Measurements from ENCODE around the gene GPATCH2L. TPM values are rescaled to one million over a fixed set of nuclear protein-coding genes. Genes with fewer than 3 reads are reported as not detected.

GPATCH2L gene
- total RNA-seq, 1 experiment from 2014 or later: 46.3 TPM

GRCh38 chr14:76236172-76237130, 84.7 kb downstream of the GPATCH2L start:
- DNase-seq (ENCODE audit: low read depth in 1 of 2, low spot score in 2 of 2): no peak
- no peaks in the 10 kb centered on the region for H3K9me3 ChIP-seq (replicated peaks)
- no peak overlapping the region for H3K27ac ChIP-seq
- no peak overlapping the region for H3K4me3 ChIP-seq
- H3K36me3 ChIP-seq: no peaks in the 10 kb centered on the region
- H3K4me1 ChIP-seq (replicated peaks): no peaks in the 10 kb centered on the region
- H3K27me3 ChIP-seq (replicated peaks): no peaks in the 10 kb centered on the region

- Histone ChIP-seq H3K36me3 (no peaks in the 10 kb centered on the region), H3K4me1 (replicated peaks) (no peaks in the 10 kb centered on the region), H3K4me3 (no peak overlapping the region), H3K9me3 (replicated peaks) (no peaks in the 10 kb centered on the region), H3K27me3 (replicated peaks) (no peaks in the 10 kb centered on the region), H3K27ac (no peak overlapping the region)
- DNase-seq (ENCODE audit: low read depth in 1 of 2, low spot score in 2 of 2): no peak
Observed at GRCh38 chr14:76237349-76237990, 85.7 kb downstream of the GPATCH2L start.

DNA sequence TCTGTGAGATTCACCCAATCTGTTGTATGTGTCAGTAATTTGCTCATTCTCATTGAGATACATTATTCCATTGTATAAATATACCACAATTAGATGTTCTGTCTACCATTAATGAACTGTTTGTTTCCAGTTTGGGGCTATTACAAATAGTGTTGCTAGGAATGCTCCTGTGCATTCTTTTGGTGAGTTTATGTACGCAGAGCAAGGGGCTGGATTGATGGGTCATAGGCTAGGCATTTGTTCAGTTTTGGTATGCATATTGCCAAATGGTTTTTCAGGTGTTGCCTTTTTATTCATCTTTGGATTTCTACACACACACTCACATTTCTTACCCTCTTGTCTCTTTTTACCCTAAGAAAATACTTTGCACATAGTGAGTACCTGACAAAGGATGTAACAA, 93.4 kb downstream of the GPATCH2L start:
- Histone ChIP-seq H3K27ac (no peak overlapping the region), H3K9me3 (replicated peaks) (no peaks in the 10 kb centered on the region), H3K36me3 (no peaks in the 10 kb centered on the region), H3K4me3 (no peak overlapping the region), H3K4me1 (replicated peaks) (no peaks in the 10 kb centered on the region), H3K27me3 (replicated peaks) (no peaks in the 10 kb centered on the region)
- DNase-seq (ENCODE audit: low read depth in 1 of 2, low spot score in 2 of 2): no peak

- no peak for DNase-seq (ENCODE audit: low read depth in 1 of 2, low spot score in 2 of 2)
- H3K4me3 ChIP-seq: no peak overlapping the region
- H3K9me3 ChIP-seq (replicated peaks): no peaks in the 10 kb centered on the region
- no peak overlapping the region for H3K27ac ChIP-seq
- H3K36me3 ChIP-seq: no peaks in the 10 kb centered on the region
- H3K27me3 ChIP-seq (replicated peaks): no peaks in the 10 kb centered on the region
- no peaks in the 10 kb centered on the region for H3K4me1 ChIP-seq (replicated peaks)
Observed at GRCh38 chr14:76250302-76250701, 98.6 kb downstream of the GPATCH2L start.

GRCh38 chr14:76252471-76252870, 100.7 kb downstream of the GPATCH2L start:
- Histone ChIP-seq H3K36me3 (no peaks in the 10 kb centered on the region), H3K4me1 (replicated peaks) (no peaks in the 10 kb centered on the region), H3K4me3 (no peak overlapping the region), H3K27me3 (replicated peaks) (no peaks in the 10 kb centered on the region), H3K27ac (no peak overlapping the region), H3K9me3 (replicated peaks) (no peaks in the 10 kb centered on the region)
- DNase-seq (ENCODE audit: low read depth in 1 of 2, low spot score in 2 of 2): no peak

GRCh38 chr14:76253111-76253510, 101.4 kb downstream of the GPATCH2L start:
- no peaks in the 10 kb centered on the region for H3K27me3 ChIP-seq (replicated peaks)
- no peak overlapping the region for H3K27ac ChIP-seq
- no peaks in the 10 kb centered on the region for H3K36me3 ChIP-seq
- no peaks in the 10 kb centered on the region for H3K4me1 ChIP-seq (replicated peaks)
- DNase-seq (ENCODE audit: low read depth in 1 of 2, low spot score in 2 of 2): no peak
- H3K9me3 ChIP-seq (replicated peaks): no peaks in the 10 kb centered on the region
- H3K4me3 ChIP-seq: no peak overlapping the region

- no peak overlapping the region for H3K27ac ChIP-seq
- H3K9me3 ChIP-seq (replicated peaks): no peaks in the 10 kb centered on the region
- DNase-seq (ENCODE audit: low read depth in 1 of 2, low spot score in 2 of 2): no peak
- H3K27me3 ChIP-seq (replicated peaks): no peaks in the 10 kb centered on the region
- H3K4me1 ChIP-seq (replicated peaks): no peaks in the 10 kb centered on the region
- H3K4me3 ChIP-seq: no peak overlapping the region
- H3K36me3 ChIP-seq: no peaks in the 10 kb centered on the region
Observed at GRCh38 chr14:76256545-76256944, 104.8 kb downstream of the GPATCH2L start.

GRCh38 chr14:76257111-76257803, 105.5 kb downstream of the GPATCH2L start:
- no peak for DNase-seq (ENCODE audit: low read depth in 1 of 2, low spot score in 2 of 2)
- H3K4me1 ChIP-seq (replicated peaks): no peaks in the 10 kb centered on the region
- H3K4me3 ChIP-seq: no peak overlapping the region
- H3K9me3 ChIP-seq (replicated peaks): no peaks in the 10 kb centered on the region
- H3K27ac ChIP-seq: no peak overlapping the region
- H3K27me3 ChIP-seq (replicated peaks): no peaks in the 10 kb centered on the region
- H3K36me3 ChIP-seq: no peaks in the 10 kb centered on the region

DNA sequence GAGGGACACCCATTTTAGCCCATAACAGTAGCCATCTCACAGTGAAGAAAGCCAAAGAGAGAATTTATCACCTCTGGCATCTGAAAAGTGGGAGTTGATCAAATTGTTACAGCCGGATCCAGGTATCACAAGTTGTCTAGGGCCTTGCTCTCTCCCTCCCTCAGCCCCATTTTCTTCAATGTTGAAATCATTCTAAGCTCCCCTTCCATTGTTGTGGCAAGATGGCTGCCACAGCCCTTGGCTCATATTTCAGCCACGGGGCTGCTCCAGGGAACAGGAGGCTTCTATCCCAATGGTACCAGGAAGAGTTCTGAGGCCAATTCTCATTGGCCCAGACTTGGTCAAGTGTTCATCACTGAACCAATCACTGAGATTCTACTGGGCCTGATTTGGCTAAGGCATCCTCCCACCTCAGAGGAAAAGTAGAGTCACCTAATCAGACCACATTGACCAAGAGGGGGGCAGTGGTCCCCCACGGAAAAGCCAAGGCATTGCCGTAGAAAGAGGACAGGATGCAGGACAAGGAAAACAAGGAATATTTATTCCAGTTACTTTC, 106.2 kb downstream of the GPATCH2L start:
- no peak for DNase-seq (ENCODE audit: low read depth in 1 of 2, low spot score in 2 of 2)
- Histone ChIP-seq H3K27me3 (replicated peaks) (no peaks in the 10 kb centered on the region), H3K9me3 (replicated peaks) (no peaks in the 10 kb centered on the region), H3K27ac (no peak overlapping the region), H3K36me3 (no peaks in the 10 kb centered on the region), H3K4me3 (no peak overlapping the region), H3K4me1 (replicated peaks) (no peaks in the 10 kb centered on the region)

GRCh38 chr14:76259029-76259735, 107.5 kb downstream of the GPATCH2L start:
- DNase-seq (ENCODE audit: low read depth in 1 of 2, low spot score in 2 of 2): no peak
- no peaks in the 10 kb centered on the region for H3K4me1 ChIP-seq (replicated peaks)
- H3K4me3 ChIP-seq: no peak overlapping the region
- H3K27me3 ChIP-seq (replicated peaks): no peaks in the 10 kb centered on the region
- H3K36me3 ChIP-seq: no peaks in the 10 kb centered on the region
- no peaks in the 10 kb centered on the region for H3K9me3 ChIP-seq (replicated peaks)
- H3K27ac ChIP-seq: no peak overlapping the region

DNA sequence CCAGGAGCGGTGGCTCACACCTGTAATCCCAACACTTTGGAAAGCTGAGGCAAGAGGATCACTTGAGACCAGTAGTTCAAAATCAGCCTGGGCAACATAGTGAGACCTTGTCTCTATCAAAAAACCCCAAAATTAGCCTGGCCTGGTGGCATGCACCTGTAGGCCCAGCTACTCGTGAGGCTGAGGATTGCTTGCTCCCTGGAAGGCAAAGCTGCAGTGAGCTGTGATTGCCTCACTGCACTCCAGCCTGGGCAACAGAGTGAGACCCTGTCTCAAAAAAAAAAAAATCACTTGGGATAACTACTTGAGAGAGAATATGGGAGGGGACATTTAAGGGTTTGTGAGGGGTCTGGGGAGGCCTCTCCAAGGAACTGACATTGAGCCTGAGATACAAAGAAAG, 109.0 kb downstream of the GPATCH2L start:
- Histone ChIP-seq H3K4me3 (no peak overlapping the region), H3K9me3 (replicated peaks) (no peaks in the 10 kb centered on the region), H3K27ac (no peak overlapping the region), H3K4me1 (replicated peaks) (no peaks in the 10 kb centered on the region), H3K27me3 (replicated peaks) (no peaks in the 10 kb centered on the region), H3K36me3 (no peaks in the 10 kb centered on the region)
- no peak for DNase-seq (ENCODE audit: low read depth in 1 of 2, low spot score in 2 of 2)

GRCh38 chr14:76261371-76261811, 109.7 kb downstream of the GPATCH2L start:
- no peak for DNase-seq (ENCODE audit: low read depth in 1 of 2, low spot score in 2 of 2)
- Histone ChIP-seq H3K4me3 (no peak overlapping the region), H3K27ac (no peak overlapping the region), H3K36me3 (no peaks in the 10 kb centered on the region), H3K4me1 (replicated peaks) (no peaks in the 10 kb centered on the region), H3K27me3 (replicated peaks) (no peaks in the 10 kb centered on the region), H3K9me3 (replicated peaks) (no peaks in the 10 kb centered on the region)

DNA sequence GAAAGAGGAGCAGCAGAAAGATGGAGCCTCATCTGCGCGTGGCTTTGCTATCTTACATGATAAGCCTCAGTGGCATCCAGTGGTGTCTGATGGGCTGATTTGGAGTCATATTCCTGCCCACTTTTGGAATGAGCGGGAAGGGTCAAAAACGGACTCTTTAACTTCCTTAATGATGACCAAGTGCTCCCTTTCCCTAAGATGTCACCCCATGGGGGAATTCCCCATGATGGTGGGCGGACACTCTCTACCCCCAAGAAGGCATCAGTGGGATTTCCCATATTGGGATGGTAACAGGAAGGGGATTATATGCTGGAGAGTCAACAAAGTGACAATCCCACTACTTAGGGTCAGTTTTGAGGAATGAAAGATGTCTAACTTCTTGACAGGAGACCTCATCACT, 110.9 kb downstream of the GPATCH2L start:
- Histone ChIP-seq H3K36me3 (no peaks in the 10 kb centered on the region), H3K9me3 (replicated peaks) (no peaks in the 10 kb centered on the region), H3K4me1 (replicated peaks) (no peaks in the 10 kb centered on the region), H3K4me3 (no peak overlapping the region), H3K27ac (no peak overlapping the region), H3K27me3 (replicated peaks) (no peaks in the 10 kb centered on the region)
- no peak for DNase-seq (ENCODE audit: low read depth in 1 of 2, low spot score in 2 of 2)

Measured in SJSA1 (cell line).